IMR-90 (cell line): Measurements from ENCODE around the gene DYRK2.

Source experiments
- MAFK ChIP-seq: IDR thresholded peaks from 2 replicates; pipeline ENCODE4 v1.6.1; 2012; ENCODE audit warnings: low read depth, low read length, improper control_type of control experiment
- MAZ ChIP-seq: IDR thresholded peaks from 2 replicates; pipeline ENCODE4 v1.6.1; 2012; ENCODE audit warnings: low read depth, mild to moderate bottlenecking, low read length, improper control_type of control experiment, moderate library complexity, borderline replicate concordance
- POLR2A ChIP-seq: IDR thresholded peaks from 2 replicates; pipeline ENCODE4 v1.6.1; 2012; ENCODE audit warnings: mild to moderate bottlenecking, low read depth, low read length
- RAD21 ChIP-seq: IDR thresholded peaks from 2 replicates; pipeline ENCODE4 v1.6.1; 2012; ENCODE audit warnings: low read length, improper control_type of control experiment
- TF ChIP-seq, protein P1 (sequence below): conservative IDR thresholded peaks from 2 replicates; pipeline ENCODE4 v1.5.1; 2012; ENCODE audit warnings: mild to moderate bottlenecking, low read depth, low read length, improper control_type of control experiment
- TF ChIP-seq, protein P2 (sequence below): fragments of 150-350 bp; IDR thresholded peaks from 2 replicates; pipeline ENCODE4 v1.6.1; 2016; ENCODE audit warnings: low read depth, mild to moderate bottlenecking, low read length, moderate library complexity, borderline replicate concordance

DNA sequence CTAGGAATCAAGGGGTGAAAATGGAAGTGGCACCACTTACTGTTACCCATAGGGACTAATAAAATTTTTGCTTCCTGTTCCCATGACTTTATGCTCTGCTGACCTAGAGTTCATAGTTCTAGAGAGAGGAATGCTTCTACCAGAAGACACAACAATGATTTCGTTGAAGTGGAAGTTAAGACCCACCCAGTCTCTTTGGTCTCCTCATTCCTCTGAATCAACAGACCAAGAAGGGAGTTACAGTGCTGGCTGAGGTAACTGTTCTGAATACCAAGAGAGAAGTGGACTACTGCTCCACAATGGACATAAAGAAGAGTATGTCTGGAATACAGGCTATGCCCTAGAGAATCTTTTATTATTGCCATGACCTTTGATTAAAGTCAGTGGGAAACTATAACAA, 23.5 kb upstream of the DYRK2 start:
- TF ChIP-seq, protein P1, sequence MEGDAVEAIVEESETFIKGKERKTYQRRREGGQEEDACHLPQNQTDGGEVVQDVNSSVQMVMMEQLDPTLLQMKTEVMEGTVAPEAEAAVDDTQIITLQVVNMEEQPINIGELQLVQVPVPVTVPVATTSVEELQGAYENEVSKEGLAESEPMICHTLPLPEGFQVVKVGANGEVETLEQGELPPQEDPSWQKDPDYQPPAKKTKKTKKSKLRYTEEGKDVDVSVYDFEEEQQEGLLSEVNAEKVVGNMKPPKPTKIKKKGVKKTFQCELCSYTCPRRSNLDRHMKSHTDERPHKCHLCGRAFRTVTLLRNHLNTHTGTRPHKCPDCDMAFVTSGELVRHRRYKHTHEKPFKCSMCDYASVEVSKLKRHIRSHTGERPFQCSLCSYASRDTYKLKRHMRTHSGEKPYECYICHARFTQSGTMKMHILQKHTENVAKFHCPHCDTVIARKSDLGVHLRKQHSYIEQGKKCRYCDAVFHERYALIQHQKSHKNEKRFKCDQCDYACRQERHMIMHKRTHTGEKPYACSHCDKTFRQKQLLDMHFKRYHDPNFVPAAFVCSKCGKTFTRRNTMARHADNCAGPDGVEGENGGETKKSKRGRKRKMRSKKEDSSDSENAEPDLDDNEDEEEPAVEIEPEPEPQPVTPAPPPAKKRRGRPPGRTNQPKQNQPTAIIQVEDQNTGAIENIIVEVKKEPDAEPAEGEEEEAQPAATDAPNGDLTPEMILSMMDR = no peak
- no peak for TF ChIP-seq MAFK
- no peak for TF ChIP-seq POLR2A
- TF ChIP-seq, protein P2, sequence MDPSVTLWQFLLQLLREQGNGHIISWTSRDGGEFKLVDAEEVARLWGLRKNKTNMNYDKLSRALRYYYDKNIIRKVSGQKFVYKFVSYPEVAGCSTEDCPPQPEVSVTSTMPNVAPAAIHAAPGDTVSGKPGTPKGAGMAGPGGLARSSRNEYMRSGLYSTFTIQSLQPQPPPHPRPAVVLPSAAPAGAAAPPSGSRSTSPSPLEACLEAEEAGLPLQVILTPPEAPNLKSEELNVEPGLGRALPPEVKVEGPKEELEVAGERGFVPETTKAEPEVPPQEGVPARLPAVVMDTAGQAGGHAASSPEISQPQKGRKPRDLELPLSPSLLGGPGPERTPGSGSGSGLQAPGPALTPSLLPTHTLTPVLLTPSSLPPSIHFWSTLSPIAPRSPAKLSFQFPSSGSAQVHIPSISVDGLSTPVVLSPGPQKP = no peak
- TF ChIP-seq MAZ = no peak
- TF ChIP-seq RAD21 = no peak
